ENCODE results near the gene EHD2.
"Not testable (repeated sequence)": the region's sequence is repeated elsewhere in the genome, so short reads cannot be mapped to it uniquely, and the experiment has no call there.

Gene EHD2

GRCh38 chr19:47725759-47726401 lies 12.7 kb downstream of the EHD2 start:
- Histone ChIP-seq H3K9me2 (replicated peaks; ENCODE audit: insufficient read depth, low read length) (no peaks in the 10 kb centered on the region), H3K27ac (ENCODE audit: low read depth, low read length) (no peak overlapping the region), H3K27me3 (ENCODE audit: low read length) (no peaks in the 10 kb centered on the region), H4K20me1 (ENCODE audit: low read depth, low read length) (no peaks in the 10 kb centered on the region), H3K9me3 (ENCODE audit: insufficient read depth, low read length) (no peaks in the 10 kb centered on the region), H3F3A (ENCODE audit: insufficient read depth) (no peaks in the 10 kb centered on the region), H2AFZ (ENCODE audit: low read depth, low read length, severe bottlenecking) (no peak overlapping the region), H3K4me3 (ENCODE audit: insufficient read depth, low read length, poor library complexity, severe bottlenecking) (no peak overlapping the region), H3K36me3 (ENCODE audit: low read length) (no peaks in the 10 kb centered on the region), H3K9ac (ENCODE audit: low read length) (no peak overlapping the region), H3K4me2 (ENCODE audit: low read depth, low read length, poor library complexity, severe bottlenecking) (no peak overlapping the region), H3K79me2 (ENCODE audit: insufficient read depth, low read length) (no peaks in the 10 kb centered on the region)
- TF ChIP-seq EZH2phosphoT487 (conservative IDR thresholded peaks at IDR 0.05; ENCODE audit: low read length) (no peak), CTCF (IDR thresholded peaks at IDR 0.05; ENCODE audit: insufficient read depth, low read length, poor library complexity, severe bottlenecking) (no peak)

GRCh38 chr19:47726467-47726866 lies 13.2 kb downstream of the EHD2 start:
- no peaks in the 10 kb centered on the region for H3F3A ChIP-seq (ENCODE audit: insufficient read depth)
- no peak overlapping the region for H3K27ac ChIP-seq (ENCODE audit: low read depth, low read length)
- no peaks in the 10 kb centered on the region for H3K9me2 ChIP-seq (replicated peaks; ENCODE audit: insufficient read depth, low read length)

GRCh38 chr19:47728295-47728694 lies 15.1 kb downstream of the EHD2 start:
- not testable (repeated sequence) for H3K4me2 ChIP-seq (ENCODE audit: low read depth, low read length, poor library complexity, severe bottlenecking); H3K27ac ChIP-seq (ENCODE audit: low read depth, low read length); H3K27me3 ChIP-seq (ENCODE audit: low read length); H3F3A ChIP-seq (ENCODE audit: insufficient read depth); H4K20me1 ChIP-seq (ENCODE audit: low read depth, low read length); H3K9me3 ChIP-seq (ENCODE audit: insufficient read depth, low read length); H3K9me2 ChIP-seq (replicated peaks; ENCODE audit: insufficient read depth, low read length); H2AFZ ChIP-seq (ENCODE audit: low read depth, low read length, severe bottlenecking); H3K79me2 ChIP-seq (ENCODE audit: insufficient read depth, low read length); H3K4me3 ChIP-seq (ENCODE audit: insufficient read depth, low read length, poor library complexity, severe bottlenecking); H3K36me3 ChIP-seq (ENCODE audit: low read length); H3K9ac ChIP-seq (ENCODE audit: low read length)

More at GRCh38 chr19:47726467-47726866, 13.2 kb downstream of the EHD2 start:
- no peak overlapping the region for H2AFZ ChIP-seq (ENCODE audit: low read depth, low read length, severe bottlenecking)
- H3K4me3 ChIP-seq (ENCODE audit: insufficient read depth, low read length, poor library complexity, severe bottlenecking), result no peak overlapping the region
- no peak overlapping the region for H3K9ac ChIP-seq (ENCODE audit: low read length)
- no peaks in the 10 kb centered on the region for H4K20me1 ChIP-seq (ENCODE audit: low read depth, low read length)
- H3K9me3 ChIP-seq (ENCODE audit: insufficient read depth, low read length), result no peaks in the 10 kb centered on the region
- H3K79me2 ChIP-seq (ENCODE audit: insufficient read depth, low read length), result no peaks in the 10 kb centered on the region
- no peak for TF ChIP-seq CTCF (IDR thresholded peaks at IDR 0.05; ENCODE audit: insufficient read depth, low read length, poor library complexity, severe bottlenecking)
- no peak for TF ChIP-seq EZH2phosphoT487 (conservative IDR thresholded peaks at IDR 0.05; ENCODE audit: low read length)
- no peaks in the 10 kb centered on the region for H3K36me3 ChIP-seq (ENCODE audit: low read length)
- no peak overlapping the region for H3K4me2 ChIP-seq (ENCODE audit: low read depth, low read length, poor library complexity, severe bottlenecking)
- no peaks in the 10 kb centered on the region for H3K27me3 ChIP-seq (ENCODE audit: low read length)

GRCh38 chr19:47729468-47729798 lies 16.2 kb downstream of the EHD2 start:
- H3K4me2 ChIP-seq (ENCODE audit: low read depth, low read length, poor library complexity, severe bottlenecking), result no peak overlapping the region
- no peaks in the 10 kb centered on the region for H3F3A ChIP-seq (ENCODE audit: insufficient read depth)
- no peak overlapping the region for H3K4me3 ChIP-seq (ENCODE audit: insufficient read depth, low read length, poor library complexity, severe bottlenecking)
- H3K9ac ChIP-seq (ENCODE audit: low read length), result no peak overlapping the region
- no peaks in the 10 kb centered on the region for H3K9me3 ChIP-seq (ENCODE audit: insufficient read depth, low read length)
- TF ChIP-seq CTCF (IDR thresholded peaks at IDR 0.05; ENCODE audit: insufficient read depth, low read length, poor library complexity, severe bottlenecking), result no peak
- no peak for TF ChIP-seq EZH2phosphoT487 (conservative IDR thresholded peaks at IDR 0.05; ENCODE audit: low read length)
- no peaks in the 10 kb centered on the region for H3K36me3 ChIP-seq (ENCODE audit: low read length)
- no peaks in the 10 kb centered on the region for H3K79me2 ChIP-seq (ENCODE audit: insufficient read depth, low read length)
- no peak overlapping the region for H3K27ac ChIP-seq (ENCODE audit: low read depth, low read length)
- H2AFZ ChIP-seq (ENCODE audit: low read depth, low read length, severe bottlenecking), result no peak overlapping the region
- H4K20me1 ChIP-seq (ENCODE audit: low read depth, low read length), result no peaks in the 10 kb centered on the region
- H3K9me2 ChIP-seq (replicated peaks; ENCODE audit: insufficient read depth, low read length), result no peaks in the 10 kb centered on the region
- no peaks in the 10 kb centered on the region for H3K27me3 ChIP-seq (ENCODE audit: low read length)

Data from SU-DHL-6 (cell line).